ENCODE results near the gene ZEB2.

- TF ChIP-seq, protein P1, sequence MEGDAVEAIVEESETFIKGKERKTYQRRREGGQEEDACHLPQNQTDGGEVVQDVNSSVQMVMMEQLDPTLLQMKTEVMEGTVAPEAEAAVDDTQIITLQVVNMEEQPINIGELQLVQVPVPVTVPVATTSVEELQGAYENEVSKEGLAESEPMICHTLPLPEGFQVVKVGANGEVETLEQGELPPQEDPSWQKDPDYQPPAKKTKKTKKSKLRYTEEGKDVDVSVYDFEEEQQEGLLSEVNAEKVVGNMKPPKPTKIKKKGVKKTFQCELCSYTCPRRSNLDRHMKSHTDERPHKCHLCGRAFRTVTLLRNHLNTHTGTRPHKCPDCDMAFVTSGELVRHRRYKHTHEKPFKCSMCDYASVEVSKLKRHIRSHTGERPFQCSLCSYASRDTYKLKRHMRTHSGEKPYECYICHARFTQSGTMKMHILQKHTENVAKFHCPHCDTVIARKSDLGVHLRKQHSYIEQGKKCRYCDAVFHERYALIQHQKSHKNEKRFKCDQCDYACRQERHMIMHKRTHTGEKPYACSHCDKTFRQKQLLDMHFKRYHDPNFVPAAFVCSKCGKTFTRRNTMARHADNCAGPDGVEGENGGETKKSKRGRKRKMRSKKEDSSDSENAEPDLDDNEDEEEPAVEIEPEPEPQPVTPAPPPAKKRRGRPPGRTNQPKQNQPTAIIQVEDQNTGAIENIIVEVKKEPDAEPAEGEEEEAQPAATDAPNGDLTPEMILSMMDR (IDR thresholded peaks at IDR 0.05) = no peak
- no peak for TF ChIP-seq POLR2A (IDR thresholded peaks at IDR 0.05)
- no peak for TF ChIP-seq EP300 (IDR thresholded peaks at IDR 0.05)
- TF ChIP-seq POLR2AphosphoS5 (IDR thresholded peaks at IDR 0.05) = no peak
Measured at GRCh38 chr2:144356402-144356801, 163.5 kb downstream of the ZEB2 start.

All from stomach (tissue), 4 donors.